ENCODE measurements around the gene LHX4.

DNA sequence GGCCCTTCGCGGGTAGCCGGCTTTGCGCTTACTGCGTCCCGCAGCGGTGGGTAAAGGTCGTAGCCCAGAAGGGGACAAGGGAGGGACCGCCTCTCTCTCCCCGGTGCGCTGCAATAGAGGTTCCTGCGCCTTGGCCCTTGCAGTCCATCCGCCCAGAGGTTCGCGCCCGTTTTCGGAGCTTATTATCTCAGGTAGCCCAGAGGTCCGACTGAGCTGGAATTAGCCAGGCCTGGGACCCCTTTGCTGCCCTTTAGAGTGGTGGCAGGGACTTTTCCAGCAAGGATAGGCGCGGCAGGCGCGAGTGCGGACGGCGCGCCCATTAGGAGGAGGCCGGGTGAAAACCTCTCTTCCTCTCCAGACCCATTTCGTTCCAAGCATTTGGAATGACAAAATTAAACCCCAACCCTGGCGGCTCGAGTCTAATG lies 5.0 kb downstream of the LHX4 start:
- TF ChIP-seq ISL1 (CRISPR knock-in tag; IDR thresholded peaks at IDR 0.05) (no peak), PPARA (CRISPR knock-in tag; IDR thresholded peaks at IDR 0.05; ENCODE audit: borderline replicate concordance) (no peak), ZFP3 (CRISPR knock-in tag; IDR thresholded peaks at IDR 0.05) (no peak), GLIS3 (CRISPR knock-in tag; IDR thresholded peaks at IDR 0.05) (no peak), RARB (CRISPR knock-in tag; IDR thresholded peaks at IDR 0.05) (no peak)
